PFSK-1 (cell line): ENCODE data around the gene TNFRSF12A.

ENCODE experiments used
- FOXP2 ChIP-seq: optimal IDR thresholded peaks from 2 replicates; pipeline ENCODE3; 2011; ENCODE audit warnings: borderline replicate concordance, control low read depth, inconsistent platforms; ENCODE audit not compliant: insufficient read depth; ENCODE audit errors: extremely low read length, extremely low read depth
- POLR2AphosphoS5 ChIP-seq: IDR thresholded peaks from 2 replicates; pipeline ENCODE4 v1.6.1; 2012; ENCODE audit warnings: low read depth, mild to moderate bottlenecking, control low read depth, low read length, moderate library complexity
- SIN3A ChIP-seq: IDR thresholded peaks from 2 replicates; pipeline ENCODE4 v1.6.1; 2012; ENCODE audit warnings: mild to moderate bottlenecking, low read length, moderate library complexity, borderline replicate concordance; ENCODE audit not compliant: insufficient read depth
- TAF1 ChIP-seq: IDR thresholded peaks from 2 replicates; pipeline ENCODE4 v1.6.1; 2012; ENCODE audit warnings: low read length, control low read depth, borderline replicate concordance; ENCODE audit not compliant: insufficient read depth
- TF ChIP-seq, protein P1 (sequence below), 2 experiments: IDR thresholded peaks; 2 replicates each; pipeline versions ENCODE4 v1.6.1 to v1.8.0; 2011 to 2012; ENCODE audit warnings: low read depth in 2 of 2, low read length in 2 of 2, control low read depth in 1 of 2, inconsistent platforms in 1 of 2, mild to moderate bottlenecking in 1 of 2, moderate library complexity in 1 of 2; ENCODE audit not compliant: insufficient read depth in 1 of 2

TNFRSF12A gene

DNA sequence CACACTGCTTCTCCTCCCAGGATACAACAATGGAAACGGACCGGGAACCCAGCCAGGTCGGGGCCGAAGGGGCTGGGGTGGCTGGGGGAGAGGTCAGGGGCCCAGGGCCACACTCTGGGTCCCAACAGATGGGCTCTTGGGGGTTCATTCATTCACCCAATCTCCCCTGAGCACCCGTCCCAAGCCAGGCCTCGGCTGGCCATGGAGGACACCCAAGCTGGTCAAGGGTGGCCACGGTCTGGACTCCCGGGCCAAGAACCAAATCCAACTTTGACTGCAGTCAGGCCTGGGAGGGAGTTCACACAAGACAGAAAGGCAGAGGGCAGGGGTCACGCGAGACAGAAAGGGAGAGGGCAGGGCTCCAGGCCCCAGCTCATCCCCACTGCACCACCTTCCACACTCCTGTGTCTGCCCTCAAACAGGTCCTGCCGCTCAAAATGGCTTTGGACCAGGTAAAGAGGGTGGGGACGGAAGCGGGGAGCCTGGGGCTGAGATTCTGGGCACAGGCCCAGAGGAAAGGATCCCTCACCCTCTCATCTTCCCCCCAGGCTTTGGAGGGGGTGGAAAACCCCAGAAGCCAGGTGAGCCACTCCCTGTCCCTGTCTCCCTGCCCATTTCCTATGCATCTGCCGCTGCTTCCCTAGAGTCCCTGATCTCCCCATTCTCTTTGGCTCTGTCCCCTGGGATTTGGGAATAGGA lies 27.6 kb upstream of the TNFRSF12A start:
- TF ChIP-seq, protein P1, sequence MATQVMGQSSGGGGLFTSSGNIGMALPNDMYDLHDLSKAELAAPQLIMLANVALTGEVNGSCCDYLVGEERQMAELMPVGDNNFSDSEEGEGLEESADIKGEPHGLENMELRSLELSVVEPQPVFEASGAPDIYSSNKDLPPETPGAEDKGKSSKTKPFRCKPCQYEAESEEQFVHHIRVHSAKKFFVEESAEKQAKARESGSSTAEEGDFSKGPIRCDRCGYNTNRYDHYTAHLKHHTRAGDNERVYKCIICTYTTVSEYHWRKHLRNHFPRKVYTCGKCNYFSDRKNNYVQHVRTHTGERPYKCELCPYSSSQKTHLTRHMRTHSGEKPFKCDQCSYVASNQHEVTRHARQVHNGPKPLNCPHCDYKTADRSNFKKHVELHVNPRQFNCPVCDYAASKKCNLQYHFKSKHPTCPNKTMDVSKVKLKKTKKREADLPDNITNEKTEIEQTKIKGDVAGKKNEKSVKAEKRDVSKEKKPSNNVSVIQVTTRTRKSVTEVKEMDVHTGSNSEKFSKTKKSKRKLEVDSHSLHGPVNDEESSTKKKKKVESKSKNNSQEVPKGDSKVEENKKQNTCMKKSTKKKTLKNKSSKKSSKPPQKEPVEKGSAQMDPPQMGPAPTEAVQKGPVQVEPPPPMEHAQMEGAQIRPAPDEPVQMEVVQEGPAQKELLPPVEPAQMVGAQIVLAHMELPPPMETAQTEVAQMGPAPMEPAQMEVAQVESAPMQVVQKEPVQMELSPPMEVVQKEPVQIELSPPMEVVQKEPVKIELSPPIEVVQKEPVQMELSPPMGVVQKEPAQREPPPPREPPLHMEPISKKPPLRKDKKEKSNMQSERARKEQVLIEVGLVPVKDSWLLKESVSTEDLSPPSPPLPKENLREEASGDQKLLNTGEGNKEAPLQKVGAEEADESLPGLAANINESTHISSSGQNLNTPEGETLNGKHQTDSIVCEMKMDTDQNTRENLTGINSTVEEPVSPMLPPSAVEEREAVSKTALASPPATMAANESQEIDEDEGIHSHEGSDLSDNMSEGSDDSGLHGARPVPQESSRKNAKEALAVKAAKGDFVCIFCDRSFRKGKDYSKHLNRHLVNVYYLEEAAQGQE (IDR thresholded peaks at IDR 0.05; ENCODE audit: insufficient read depth in 1 of 2, low read depth in 2 of 2, low read length in 2 of 2): no peak
- TF ChIP-seq POLR2AphosphoS5: no peak
- no peak for TF ChIP-seq TAF1
- no peak for TF ChIP-seq SIN3A
- no peak for TF ChIP-seq FOXP2

DNA sequence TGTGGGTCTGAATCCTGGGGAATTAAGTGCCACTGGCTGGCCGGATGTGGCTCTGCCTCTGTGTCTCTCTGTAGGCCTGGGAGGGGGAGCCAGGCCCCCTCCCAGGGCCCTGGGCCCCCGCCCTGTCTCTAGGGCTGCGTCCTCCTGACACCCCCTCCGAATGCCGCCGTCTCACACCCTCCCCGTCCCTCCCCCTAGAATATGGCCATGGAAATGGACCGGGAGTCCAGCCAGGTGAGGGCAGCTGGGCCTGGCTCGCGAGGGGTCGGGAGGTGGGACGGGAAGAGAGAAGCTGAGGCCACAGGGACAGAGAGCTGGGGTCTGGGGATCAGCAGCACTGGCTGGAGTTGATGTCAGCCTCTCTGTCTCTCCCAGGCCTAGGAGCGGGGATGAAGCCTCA lies 23.9 kb upstream of the TNFRSF12A start:
- TF ChIP-seq TAF1 (no peak), FOXP2 (no peak), SIN3A (no peak), POLR2AphosphoS5 (no peak)
- TF ChIP-seq, protein P1 (IDR thresholded peaks at IDR 0.05; ENCODE audit: insufficient read depth in 1 of 2, low read depth in 2 of 2, low read length in 2 of 2): no peak

DNA sequence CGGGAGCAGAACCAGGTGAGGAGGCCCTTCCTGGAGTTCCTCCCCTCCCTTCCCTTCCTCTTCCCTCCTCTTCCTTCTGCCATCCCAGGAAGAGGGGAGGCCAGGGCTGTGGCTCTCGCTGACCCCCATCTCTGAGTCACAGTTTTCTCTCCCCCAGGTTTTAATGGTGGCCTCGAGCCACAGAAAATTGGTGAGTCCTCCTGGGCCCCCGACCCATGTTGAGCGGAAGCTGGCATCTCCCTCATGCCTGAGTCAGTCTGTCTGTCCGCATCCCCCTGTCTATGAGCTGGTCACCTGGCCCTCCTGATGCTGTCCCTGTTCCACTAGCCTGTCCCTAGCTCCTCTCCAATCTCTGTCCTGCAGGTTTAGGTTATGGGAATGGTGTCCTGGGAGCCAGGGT lies 20.2 kb upstream of the TNFRSF12A start:
- TF ChIP-seq SIN3A (no peak), POLR2AphosphoS5 (no peak), TAF1 (no peak), FOXP2 (no peak)
- TF ChIP-seq, protein P1 (IDR thresholded peaks at IDR 0.05; ENCODE audit: insufficient read depth in 1 of 2, low read depth in 2 of 2, low read length in 2 of 2): no peak

DNA sequence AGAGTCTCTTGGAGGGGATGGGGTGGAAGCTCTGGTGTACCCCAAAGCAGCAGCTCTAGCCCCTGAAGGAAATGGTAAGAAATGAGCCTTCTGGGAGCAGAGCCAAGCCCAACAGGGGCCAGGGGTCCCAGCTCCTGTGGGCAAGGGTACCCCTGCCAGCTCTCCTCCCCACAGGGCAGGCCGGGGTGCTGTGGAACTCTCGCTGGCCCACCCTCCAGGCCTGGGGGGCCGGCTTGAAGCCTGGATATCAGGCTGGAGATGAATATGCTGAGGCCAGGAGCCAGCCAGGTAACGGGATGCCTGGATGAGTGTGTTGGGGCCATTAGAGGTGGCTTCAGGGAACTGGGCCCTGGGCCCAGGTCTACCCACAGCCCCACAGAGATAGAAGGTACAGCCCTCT lies 19.6 kb upstream of the TNFRSF12A start:
- TF ChIP-seq TAF1 (no peak), SIN3A (no peak), FOXP2 (no peak), POLR2AphosphoS5 (no peak)
- TF ChIP-seq, protein P1 (IDR thresholded peaks at IDR 0.05; ENCODE audit: insufficient read depth in 1 of 2, low read depth in 2 of 2, low read length in 2 of 2): no peak
